Esophagus muscularis mucosa (tissue), 3 donors: ENCODE measurements around the gene TIGD3.

ENCODE experiments used
- POLR2A ChIP-seq: fragments of 450-650 bp; IDR thresholded peaks from one replicate; pipeline ENCODE4 v1.6.1; 2017; ENCODE audit warnings: antibody characterized with exemption, moderate library complexity, mild to moderate bottlenecking, low read depth
- POLR2AphosphoS5 ChIP-seq, 2 donors: sonication (generic); formaldehyde crosslinking; IDR thresholded peaks; one replicate each; pipeline ENCODE4 v1.6.1; 2017; ENCODE audit warnings: antibody characterized with exemption in 2 of 2
- TF ChIP-seq, protein P1 (sequence below), 3 experiments: fragments of 200-600 bp in 2 of 3; fragments of 450-650 bp in 1 of 3; sonication (generic) in 2 of 3; IDR thresholded peaks; one replicate each; pipeline ENCODE4 v1.5.1; 2017 to 2019; ENCODE audit warnings: antibody characterized with exemption in 3 of 3, mild to moderate bottlenecking in 2 of 3, moderate library complexity in 1 of 3

GRCh38 chr11:65355776-65356393, 1.3 kb downstream of the TIGD3 start:
- TF ChIP-seq, protein P1, sequence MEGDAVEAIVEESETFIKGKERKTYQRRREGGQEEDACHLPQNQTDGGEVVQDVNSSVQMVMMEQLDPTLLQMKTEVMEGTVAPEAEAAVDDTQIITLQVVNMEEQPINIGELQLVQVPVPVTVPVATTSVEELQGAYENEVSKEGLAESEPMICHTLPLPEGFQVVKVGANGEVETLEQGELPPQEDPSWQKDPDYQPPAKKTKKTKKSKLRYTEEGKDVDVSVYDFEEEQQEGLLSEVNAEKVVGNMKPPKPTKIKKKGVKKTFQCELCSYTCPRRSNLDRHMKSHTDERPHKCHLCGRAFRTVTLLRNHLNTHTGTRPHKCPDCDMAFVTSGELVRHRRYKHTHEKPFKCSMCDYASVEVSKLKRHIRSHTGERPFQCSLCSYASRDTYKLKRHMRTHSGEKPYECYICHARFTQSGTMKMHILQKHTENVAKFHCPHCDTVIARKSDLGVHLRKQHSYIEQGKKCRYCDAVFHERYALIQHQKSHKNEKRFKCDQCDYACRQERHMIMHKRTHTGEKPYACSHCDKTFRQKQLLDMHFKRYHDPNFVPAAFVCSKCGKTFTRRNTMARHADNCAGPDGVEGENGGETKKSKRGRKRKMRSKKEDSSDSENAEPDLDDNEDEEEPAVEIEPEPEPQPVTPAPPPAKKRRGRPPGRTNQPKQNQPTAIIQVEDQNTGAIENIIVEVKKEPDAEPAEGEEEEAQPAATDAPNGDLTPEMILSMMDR (IDR thresholded peaks at IDR 0.05), result no peak
- TF ChIP-seq POLR2AphosphoS5 (IDR thresholded peaks at IDR 0.05) (no peak), POLR2A (no peak)
